Mesendoderm (in vitro differentiated cells): ENCODE data around the gene TNIK.

Experiments
- DNase-seq: peaks from one replicate; pipeline ENCODE4 v3.0.0; 2013
- H2AK5ac ChIP-seq: 2 replicates; pipeline ENCODE4 v1.6.1; 2013; ENCODE audit warnings: low read length, inconsistent platforms
- H2BK120ac ChIP-seq: 2 replicates; pipeline ENCODE4 v1.6.1; 2013; ENCODE audit warnings: low read depth, mild to moderate bottlenecking, low read length, moderate library complexity, mixed read lengths
- H2BK15ac ChIP-seq: replicated peaks from 2 replicates; pipeline ENCODE4 v1.6.1; 2013; ENCODE audit warnings: low read depth, mild to moderate bottlenecking, moderate library complexity
- H2BK5ac ChIP-seq: 2 replicates; pipeline ENCODE4 v1.6.1; 2013; ENCODE audit warnings: low read length, inconsistent platforms
- H3K18ac ChIP-seq: 2 replicates; pipeline ENCODE4 v1.6.1; 2013; ENCODE audit warnings: mild to moderate bottlenecking, low read length, mixed read lengths
- H3K23ac ChIP-seq: one replicate; pipeline ENCODE4 v1.6.1; 2013; ENCODE audit warnings: low read length
- H3K27ac ChIP-seq: 2 replicates; pipeline ENCODE4 v1.5.1; 2013; ENCODE audit warnings: low read depth, mild to moderate bottlenecking, inconsistent platforms, low read length, moderate library complexity
- H3K27me3 ChIP-seq: 2 replicates; pipeline ENCODE4 v1.6.1; 2013; ENCODE audit warnings: low read length, control low read depth, mild to moderate bottlenecking, inconsistent platforms; ENCODE audit not compliant: insufficient read depth, poor library complexity
- H3K36me3 ChIP-seq: 2 replicates; pipeline ENCODE4 v1.6.1; 2013; ENCODE audit warnings: low read length, inconsistent platforms; ENCODE audit not compliant: control insufficient read depth, insufficient read depth
- H3K4ac ChIP-seq: one replicate; pipeline ENCODE4 v1.6.1; 2013; ENCODE audit warnings: low read depth, mild to moderate bottlenecking, low read length, moderate library complexity
- H3K4me1 ChIP-seq: 2 replicates; pipeline ENCODE4 v1.6.1; 2013; ENCODE audit warnings: low read depth, low read length, inconsistent platforms; ENCODE audit not compliant: control insufficient read depth
- H3K4me2 ChIP-seq: 2 replicates; pipeline ENCODE4 v1.6.1; 2013; ENCODE audit warnings: low read length
- H3K4me3 ChIP-seq: 2 replicates; pipeline ENCODE4 v1.5.1; 2013; ENCODE audit warnings: mild to moderate bottlenecking, low read length
- H3K56ac ChIP-seq: one replicate; pipeline ENCODE4 v1.6.1; 2013; ENCODE audit warnings: low read length
- H3K79me1 ChIP-seq: 2 replicates; pipeline ENCODE4 v1.6.1; 2013; ENCODE audit warnings: low read length, inconsistent platforms
- H3K79me2 ChIP-seq: 2 replicates; pipeline ENCODE4 v1.6.1; 2013; ENCODE audit warnings: mild to moderate bottlenecking, low read length; ENCODE audit not compliant: control insufficient read depth, insufficient read depth
- H3K9ac ChIP-seq: 2 replicates; pipeline ENCODE4 v1.6.1; 2013; ENCODE audit warnings: low read length, inconsistent platforms
- H4K5ac ChIP-seq: one replicate; pipeline ENCODE4 v1.6.1; 2013; ENCODE audit warnings: low read length
- H4K8ac ChIP-seq: one replicate; pipeline ENCODE4 v1.6.1; 2013; ENCODE audit warnings: low read depth, mild to moderate bottlenecking, control low read depth, low read length, moderate library complexity
- WGBS: extraction: QIAGEN DNeasy Blood & Tissue Kit; methylation state at CpG from one replicate; pipeline ENCODE4 v1.1.7; 2013; ENCODE audit warnings: low lambda C conversion rate, missing lambda C conversion rate; ENCODE audit not compliant: insufficient coverage; ENCODE audit errors: extremely low coverage; 5-methylcytosine and 5-hydroxymethylcytosine counted together

Gene TNIK

DNA sequence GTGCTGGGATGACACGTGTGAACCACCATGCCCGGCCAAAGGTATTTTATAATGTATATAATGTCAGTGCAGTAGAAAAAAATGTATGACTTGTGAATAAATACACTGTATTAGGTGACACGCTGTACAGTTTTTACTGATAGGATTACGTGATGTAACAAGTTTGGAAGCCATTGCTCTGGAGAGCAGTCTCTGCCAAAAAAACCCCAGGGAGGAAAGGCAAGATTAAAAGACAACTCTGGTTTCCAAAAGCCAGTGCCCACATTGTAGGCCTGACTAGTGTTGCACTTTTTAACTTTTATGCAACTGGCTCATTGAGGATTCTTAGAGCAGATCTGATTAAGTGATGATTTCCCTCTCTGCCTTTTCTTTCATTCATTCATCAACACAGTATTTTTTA is 371.7 kb downstream of the TNIK start:
- H4K5ac ChIP-seq = no peak overlapping the region
- H2BK5ac ChIP-seq = no peak overlapping the region
- H3K4me3 ChIP-seq = no peak overlapping the region
- no peak overlapping the region for H3K56ac ChIP-seq
- no peaks in the 10 kb centered on the region for H3K36me3 ChIP-seq
- no peaks in the 10 kb centered on the region for H3K79me1 ChIP-seq
- no peak overlapping the region for H3K4me2 ChIP-seq
- H3K27me3 ChIP-seq = no peaks in the 10 kb centered on the region
- no peak overlapping the region for H2AK5ac ChIP-seq
- H4K8ac ChIP-seq = no peak overlapping the region
- no peak overlapping the region for H3K18ac ChIP-seq
- no peaks in the 10 kb centered on the region for H3K79me2 ChIP-seq
- no peak overlapping the region for H2BK15ac ChIP-seq
- no peaks in the 10 kb centered on the region for H3K4me1 ChIP-seq
- H3K27ac ChIP-seq = no peak overlapping the region
- no peak for DNase-seq
- H2BK120ac ChIP-seq = no peak overlapping the region
- no peak overlapping the region for H3K23ac ChIP-seq
- H3K4ac ChIP-seq = no peak overlapping the region
- WGBS = no CpG with 5 or more reads among the region's 4 CpGs
- H3K9ac ChIP-seq = no peak overlapping the region

DNA sequence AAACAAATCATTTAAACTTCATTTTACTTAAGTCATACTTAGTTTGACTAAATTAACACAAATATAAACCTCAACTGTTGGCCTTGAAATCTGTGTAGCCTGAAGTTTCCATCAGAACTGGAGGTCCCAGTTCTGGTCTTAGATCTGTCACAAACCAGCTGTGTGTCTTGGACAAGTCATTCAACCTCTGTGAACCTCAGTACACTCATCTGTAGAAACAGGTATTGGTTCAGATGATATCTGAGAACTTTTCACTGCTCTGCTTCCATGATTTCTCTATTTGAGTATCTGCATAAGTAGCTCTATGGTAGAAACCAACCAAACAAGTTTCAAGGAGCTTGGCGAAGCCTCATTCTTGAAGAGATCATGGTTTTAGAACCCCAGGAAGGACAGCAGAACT is 373.3 kb downstream of the TNIK start:
- no peak overlapping the region for H2BK15ac ChIP-seq
- no peaks in the 10 kb centered on the region for H3K36me3 ChIP-seq
- WGBS = no CpG with 5 or more reads among the region's 1 CpG
- H3K27ac ChIP-seq = no peak overlapping the region
- H4K5ac ChIP-seq = no peak overlapping the region
- H3K4ac ChIP-seq = no peak overlapping the region
- H2BK120ac ChIP-seq = no peak overlapping the region
- no peaks in the 10 kb centered on the region for H3K79me2 ChIP-seq
- no peak overlapping the region for H3K9ac ChIP-seq
- no peak overlapping the region for H2BK5ac ChIP-seq
- no peaks in the 10 kb centered on the region for H3K27me3 ChIP-seq
- no peak for DNase-seq
- no peak overlapping the region for H3K56ac ChIP-seq
- no peaks in the 10 kb centered on the region for H3K4me1 ChIP-seq
- no peak overlapping the region for H2AK5ac ChIP-seq
- no peak overlapping the region for H3K4me3 ChIP-seq
- no peak overlapping the region for H3K4me2 ChIP-seq
- H3K18ac ChIP-seq = no peak overlapping the region
- no peak overlapping the region for H4K8ac ChIP-seq
- H3K23ac ChIP-seq = no peak overlapping the region
- H3K79me1 ChIP-seq = no peaks in the 10 kb centered on the region

DNA sequence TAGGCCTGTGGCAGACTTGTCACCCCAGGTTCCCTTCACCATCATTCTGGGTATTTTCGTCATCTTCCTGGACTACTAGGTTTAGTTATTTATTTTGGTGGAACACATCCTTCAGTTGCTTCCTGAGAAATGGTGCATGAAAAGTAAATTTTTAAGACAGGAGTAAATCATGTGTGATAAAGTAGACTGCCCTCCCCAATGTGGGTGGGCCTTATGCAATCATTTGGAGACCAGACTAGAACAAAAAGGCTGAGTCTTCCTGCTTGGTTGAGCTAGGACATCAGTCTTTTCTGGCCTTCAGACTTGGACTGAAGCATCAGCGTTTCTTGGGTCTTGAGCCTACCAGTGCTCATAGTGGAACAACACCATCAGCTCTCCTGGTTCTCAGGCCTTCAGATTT is 382.9 kb downstream of the TNIK start:
- Histone ChIP-seq H3K27me3 (no peaks in the 10 kb centered on the region), H2BK5ac (no peak overlapping the region), H3K36me3 (no peaks in the 10 kb centered on the region), H3K4ac (no peak overlapping the region), H4K5ac (no peak overlapping the region), H3K4me1 (no peaks in the 10 kb centered on the region), H2AK5ac (no peak overlapping the region), H3K56ac (no peak overlapping the region), H2BK15ac (no peak overlapping the region), H3K18ac (no peak overlapping the region), H4K8ac (no peak overlapping the region), H3K79me1 (no peaks in the 10 kb centered on the region), H3K79me2 (no peaks in the 10 kb centered on the region), H3K9ac (no peak overlapping the region), H3K23ac (no peak overlapping the region), H3K27ac (no peak overlapping the region), H2BK120ac (no peak overlapping the region), H3K4me2 (no peak overlapping the region), H3K4me3 (no peak overlapping the region)
- no CpG with 5 or more reads among the region's 2 CpGs for WGBS
- DNase-seq = no peak

DNA sequence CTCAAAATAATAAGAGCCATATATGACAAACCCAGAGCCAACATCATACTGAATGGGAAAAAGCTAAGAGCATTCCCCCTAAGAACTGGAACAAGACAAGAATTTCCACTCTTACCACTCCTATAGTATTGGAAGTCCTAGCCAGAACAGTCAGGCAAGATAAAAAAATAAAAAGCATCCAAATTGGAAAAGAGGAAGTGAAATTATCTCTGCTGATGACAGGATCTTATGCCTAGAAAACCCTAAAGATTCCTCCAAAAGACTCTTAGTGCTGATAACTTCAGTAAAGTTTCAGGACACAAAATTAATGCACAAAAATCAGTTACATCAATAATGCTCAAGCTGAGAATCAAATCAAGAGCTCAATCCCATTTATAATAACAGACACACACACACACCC is 387.8 kb downstream of the TNIK start:
- no peaks in the 10 kb centered on the region for H3K79me1 ChIP-seq
- H3K4ac ChIP-seq = no peak overlapping the region
- no peaks in the 10 kb centered on the region for H3K36me3 ChIP-seq
- no peaks in the 10 kb centered on the region for H3K79me2 ChIP-seq
- H3K27me3 ChIP-seq = no peaks in the 10 kb centered on the region
- H2AK5ac ChIP-seq = no peak overlapping the region
- no peak overlapping the region for H3K9ac ChIP-seq
- no peak overlapping the region for H3K4me2 ChIP-seq
- H2BK15ac ChIP-seq = no peak overlapping the region
- H2BK5ac ChIP-seq = no peak overlapping the region
- no peak overlapping the region for H2BK120ac ChIP-seq
- H3K27ac ChIP-seq = no peak overlapping the region
- no peak for DNase-seq
- H3K4me3 ChIP-seq = no peak overlapping the region
- no peaks in the 10 kb centered on the region for H3K4me1 ChIP-seq
- no peak overlapping the region for H3K56ac ChIP-seq
- H4K8ac ChIP-seq = no peak overlapping the region
- no peak overlapping the region for H3K23ac ChIP-seq
- H3K18ac ChIP-seq = no peak overlapping the region
- H4K5ac ChIP-seq = no peak overlapping the region

DNA sequence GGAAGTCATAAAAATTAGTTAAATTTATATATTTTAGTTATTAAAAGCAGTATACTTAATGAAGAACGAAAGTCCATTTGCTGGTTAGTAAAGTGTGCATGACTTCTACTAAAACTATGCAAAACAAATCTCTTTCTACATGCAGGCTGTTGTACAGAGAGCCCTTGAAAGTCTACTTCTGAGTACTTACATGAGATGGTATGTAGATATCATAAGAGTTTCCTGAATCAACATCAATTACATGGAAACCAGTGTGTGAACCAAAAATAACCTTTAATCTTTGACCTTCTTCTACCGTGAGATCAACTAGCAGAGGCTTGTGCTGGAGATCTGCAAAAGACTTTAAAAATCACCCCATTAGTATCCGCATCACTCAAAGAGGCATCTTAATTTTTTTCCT is 391.5 kb downstream of the TNIK start:
- Histone ChIP-seq H3K23ac (no peak overlapping the region), H2BK120ac (no peak overlapping the region), H3K9ac (no peak overlapping the region), H3K18ac (no peak overlapping the region), H3K4ac (no peak overlapping the region), H2AK5ac (no peak overlapping the region), H3K4me3 (no peak overlapping the region), H4K5ac (no peak overlapping the region), H3K79me2 (no peaks in the 10 kb centered on the region), H3K36me3 (no peaks in the 10 kb centered on the region), H2BK5ac (no peak overlapping the region), H3K56ac (no peak overlapping the region), H3K27me3 (no peaks in the 10 kb centered on the region), H3K4me2 (no peak overlapping the region), H2BK15ac (no peak overlapping the region), H3K27ac (no peak overlapping the region), H4K8ac (no peak overlapping the region), H3K79me1 (no peaks in the 10 kb centered on the region), H3K4me1 (no peaks in the 10 kb centered on the region)
- DNase-seq = no peak
- WGBS = 100% methylated on average over 1 of the region's 3 CpGs

DNA sequence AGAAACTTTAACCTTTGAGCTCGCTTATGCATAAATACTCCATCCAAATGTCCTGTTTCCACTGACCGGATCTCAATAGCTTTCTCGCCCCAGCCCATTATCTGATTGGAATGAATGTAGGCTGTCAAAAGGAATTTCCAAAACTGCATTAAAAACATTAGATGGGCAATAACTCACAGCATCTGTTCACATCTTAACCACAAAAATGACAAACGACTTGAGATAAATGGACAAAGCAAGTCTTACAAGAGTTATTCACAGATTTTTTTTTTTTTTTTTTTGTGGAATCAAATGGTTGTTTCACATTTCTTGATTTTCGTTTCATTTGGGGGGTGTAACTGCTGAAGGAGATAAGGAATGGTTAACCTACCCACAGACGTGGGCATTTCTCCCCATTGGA is 394.0 kb downstream of the TNIK start:
- Histone ChIP-seq H3K4me2 (no peak overlapping the region), H3K79me2 (no peaks in the 10 kb centered on the region), H3K36me3 (no peaks in the 10 kb centered on the region), H3K56ac (no peak overlapping the region), H3K79me1 (no peaks in the 10 kb centered on the region), H4K5ac (no peak overlapping the region), H3K27ac (no peak overlapping the region), H2BK120ac (no peak overlapping the region), H2BK15ac (no peak overlapping the region), H3K18ac (no peak overlapping the region), H2BK5ac (no peak overlapping the region), H3K4ac (no peak overlapping the region), H2AK5ac (no peak overlapping the region), H4K8ac (no peak overlapping the region), H3K27me3 (no peaks in the 10 kb centered on the region), H3K4me3 (no peak overlapping the region), H3K4me1 (peaks cover 2% of the 10 kb centered on the region), H3K9ac (no peak overlapping the region), H3K23ac (no peak overlapping the region)
- DNase-seq = no peak
- no CpG with 5 or more reads among the region's 6 CpGs for WGBS
